Activated T-cell treated with anti-CD3 and anti-CD28 coated beads, Interleukin-2, amount 50 U/mL, for 48 hours (primary cell): Measurements from ENCODE around the gene CLDN6.

ENCODE experiments used
- DNase-seq, 2 experiments: peaks; one replicate each; pipeline ENCODE4 v3.0.0-alpha.2; 2020

Gene CLDN6

GRCh38 chr16:2969545-2970521, 48.1 kb downstream of the CLDN6 start:
- DNase-seq = peak; percentile 89 to 92

GRCh38 chr16:2968738-2969544, 49.0 kb downstream of the CLDN6 start, which contains the start of gene PAQR4:
Gene PAQR4 (plus strand): TSS chr16:2969348. CDS start chr16:2969675, 327 bp downstream.
- peak; percentile 92 for DNase-seq

- no peak for DNase-seq
Measured at GRCh38 chr16:2968368-2968737, 49.6 kb downstream of the CLDN6 start.

GRCh38 chr16:2967721-2968161, 50.2 kb downstream of the CLDN6 start:
- no peak for DNase-seq

GRCh38 chr16:2967211-2967631, 50.8 kb downstream of the CLDN6 start:
- peak in 1 of 2 experiments; percentile 37 for DNase-seq

- DNase-seq = peak in 1 of 2 experiments; percentile 35
Measured at GRCh38 chr16:2966808-2967191, 51.2 kb downstream of the CLDN6 start.

- no peak for DNase-seq
Measured at GRCh38 chr16:2966043-2966807, 51.8 kb downstream of the CLDN6 start.
